DND-41 (cell line): ENCODE measurements around the gene AATK.

Experiments
- EZH2 ChIP-seq: IDR thresholded peaks from 3 replicates; pipeline ENCODE4 v1.6.1; 2012; ENCODE audit warnings: borderline replicate concordance, low read depth, mild to moderate bottlenecking, moderate library complexity, low read length, inconsistent platforms; ENCODE audit not compliant: severe bottlenecking
- TF ChIP-seq, protein P1 (sequence below): IDR thresholded peaks from 2 replicates; pipeline ENCODE4 v1.5.1; 2012; ENCODE audit warnings: borderline replicate concordance, low read length, moderate library complexity, mild to moderate bottlenecking; ENCODE audit not compliant: poor library complexity, severe bottlenecking; ENCODE audit errors: extremely low read depth

DNA sequence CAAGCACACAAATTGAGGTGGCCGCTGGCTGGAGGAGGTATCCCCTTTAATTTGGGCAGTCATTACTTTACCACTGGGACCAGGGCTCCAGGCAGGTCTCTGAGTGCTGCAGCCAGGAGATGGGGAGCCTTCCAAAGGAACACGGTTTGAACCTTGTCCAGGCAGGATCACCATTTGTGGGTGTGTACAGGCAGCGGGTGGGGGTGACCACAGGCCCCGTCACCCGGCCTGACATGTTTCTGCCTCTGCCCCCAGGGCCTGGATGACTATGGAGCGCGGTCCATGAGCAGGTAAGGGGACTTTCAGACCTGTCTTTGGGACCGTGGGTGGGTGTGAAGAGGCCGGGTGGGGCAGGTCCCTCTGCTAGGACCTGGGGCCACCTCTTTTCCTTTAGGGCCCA is 57.8 kb downstream of the AATK start:
- TF ChIP-seq, protein P1, sequence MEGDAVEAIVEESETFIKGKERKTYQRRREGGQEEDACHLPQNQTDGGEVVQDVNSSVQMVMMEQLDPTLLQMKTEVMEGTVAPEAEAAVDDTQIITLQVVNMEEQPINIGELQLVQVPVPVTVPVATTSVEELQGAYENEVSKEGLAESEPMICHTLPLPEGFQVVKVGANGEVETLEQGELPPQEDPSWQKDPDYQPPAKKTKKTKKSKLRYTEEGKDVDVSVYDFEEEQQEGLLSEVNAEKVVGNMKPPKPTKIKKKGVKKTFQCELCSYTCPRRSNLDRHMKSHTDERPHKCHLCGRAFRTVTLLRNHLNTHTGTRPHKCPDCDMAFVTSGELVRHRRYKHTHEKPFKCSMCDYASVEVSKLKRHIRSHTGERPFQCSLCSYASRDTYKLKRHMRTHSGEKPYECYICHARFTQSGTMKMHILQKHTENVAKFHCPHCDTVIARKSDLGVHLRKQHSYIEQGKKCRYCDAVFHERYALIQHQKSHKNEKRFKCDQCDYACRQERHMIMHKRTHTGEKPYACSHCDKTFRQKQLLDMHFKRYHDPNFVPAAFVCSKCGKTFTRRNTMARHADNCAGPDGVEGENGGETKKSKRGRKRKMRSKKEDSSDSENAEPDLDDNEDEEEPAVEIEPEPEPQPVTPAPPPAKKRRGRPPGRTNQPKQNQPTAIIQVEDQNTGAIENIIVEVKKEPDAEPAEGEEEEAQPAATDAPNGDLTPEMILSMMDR = no peak
- no peak for TF ChIP-seq EZH2
